ENCODE measurements around the gene GFRA1. TPM values are rescaled to one million over a fixed set of nuclear protein-coding genes. Genes with fewer than 3 reads are reported as not detected.
A peak's percentile ranks its signal among the peaks of the same experiment; 100 is the strongest.

The GFRA1 gene
- total RNA-seq, 1 donor from 2014 or later = 44.1 TPM

- no peak for TF ChIP-seq CTCF (IDR thresholded peaks at IDR 0.05)
- no peak overlapping the region for H3K4me3 Mint-ChIP-seq (ENCODE audit: unreplicated experiment)
- no peak overlapping the region for H3K27ac Mint-ChIP-seq (ENCODE audit: unreplicated experiment)
Observed at GRCh38 chr10:116158036-116158435, 115.0 kb downstream of the GFRA1 start.

GRCh38 chr10:116157485-116157884, 115.5 kb downstream of the GFRA1 start:
- Mint-ChIP-seq H3K9me3 (ENCODE audit: unreplicated experiment) (peaks cover 4% of the 10 kb centered on the region), H3K36me3 (ENCODE audit: unreplicated experiment) (no peaks in the 10 kb centered on the region), H3K27me3 (ENCODE audit: unreplicated experiment) (no peaks in the 10 kb centered on the region), H3K4me1 (ENCODE audit: unreplicated experiment) (peaks cover 7% of the 10 kb centered on the region), H3K27ac (ENCODE audit: unreplicated experiment) (no peak overlapping the region), H3K4me3 (ENCODE audit: unreplicated experiment) (no peak overlapping the region)
- TF ChIP-seq CTCF (IDR thresholded peaks at IDR 0.05) = no peak
- DNase-seq (ENCODE audit: extremely low spot score, unreplicated experiment) = no peak

More at GRCh38 chr10:116158036-116158435, 115.0 kb downstream of the GFRA1 start:
- Mint-ChIP-seq H3K27me3 (ENCODE audit: unreplicated experiment) (no peaks in the 10 kb centered on the region), H3K36me3 (ENCODE audit: unreplicated experiment) (no peaks in the 10 kb centered on the region), H3K4me1 (ENCODE audit: unreplicated experiment) (peaks cover 7% of the 10 kb centered on the region), H3K9me3 (ENCODE audit: unreplicated experiment) (peaks cover 4% of the 10 kb centered on the region)
- DNase-seq (ENCODE audit: extremely low spot score, unreplicated experiment) = no peak

DNA sequence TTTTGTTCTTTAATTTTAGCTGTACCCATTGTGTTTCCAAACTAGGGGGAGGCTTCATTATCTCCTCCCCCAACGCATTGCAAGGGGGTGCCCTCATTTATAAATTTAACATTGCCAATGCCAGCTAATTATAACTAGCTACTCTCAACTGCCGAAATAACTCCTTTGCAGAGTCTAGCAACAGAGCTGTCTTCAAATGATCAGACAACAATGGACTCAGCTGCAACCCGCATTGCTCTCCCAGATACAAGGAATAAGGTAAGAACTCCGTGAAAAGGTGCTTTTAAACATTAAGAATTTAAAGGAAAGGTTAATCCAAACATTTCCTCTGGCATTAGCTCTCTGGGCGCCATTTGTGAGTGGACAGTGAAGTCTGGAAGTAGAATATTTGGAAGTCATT, 116.2 kb downstream of the GFRA1 start:
- Mint-ChIP-seq H3K4me1 (ENCODE audit: unreplicated experiment) (peaks cover 7% of the 10 kb centered on the region), H3K36me3 (ENCODE audit: unreplicated experiment) (no peaks in the 10 kb centered on the region), H3K4me3 (ENCODE audit: unreplicated experiment) (no peak overlapping the region), H3K27ac (ENCODE audit: unreplicated experiment) (no peak overlapping the region), H3K9me3 (ENCODE audit: unreplicated experiment) (peaks cover 3% of the 10 kb centered on the region), H3K27me3 (ENCODE audit: unreplicated experiment) (no peaks in the 10 kb centered on the region)
- TF ChIP-seq CTCF (IDR thresholded peaks at IDR 0.05) = no peak
- DNase-seq (ENCODE audit: extremely low spot score, unreplicated experiment) = no peak

- Mint-ChIP-seq H3K9me3 (ENCODE audit: unreplicated experiment) (no peaks in the 10 kb centered on the region), H3K27me3 (ENCODE audit: unreplicated experiment) (no peaks in the 10 kb centered on the region), H3K27ac (ENCODE audit: unreplicated experiment) (no peak overlapping the region), H3K4me3 (ENCODE audit: unreplicated experiment) (no peak overlapping the region), H3K36me3 (ENCODE audit: unreplicated experiment) (no peaks in the 10 kb centered on the region), H3K4me1 (ENCODE audit: unreplicated experiment) (peaks cover 5% of the 10 kb centered on the region)
- no peak for TF ChIP-seq CTCF (IDR thresholded peaks at IDR 0.05)
- DNase-seq (ENCODE audit: extremely low spot score, unreplicated experiment) = no peak
Observed at GRCh38 chr10:116155191-116155590, 117.8 kb downstream of the GFRA1 start.

DNA sequence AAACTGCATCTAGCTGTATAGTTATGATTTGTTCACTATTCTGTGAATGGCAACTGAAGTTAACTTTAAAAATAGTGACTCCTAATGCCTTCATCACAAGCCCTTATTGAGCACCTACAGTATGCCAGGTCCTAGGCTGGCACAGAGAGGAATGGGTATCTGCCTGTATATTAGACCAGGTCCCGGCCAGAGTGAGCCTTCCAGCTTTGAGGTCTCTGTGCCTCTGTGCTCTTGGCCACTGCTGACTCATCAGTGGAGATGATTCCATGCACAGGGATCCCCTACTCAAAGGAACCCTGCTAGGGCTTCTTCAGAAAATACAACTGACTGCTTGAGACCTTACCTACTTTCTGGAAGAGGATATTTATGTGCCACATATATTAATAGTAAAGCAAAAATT, 118.4 kb downstream of the GFRA1 start:
- H3K9me3 Mint-ChIP-seq (ENCODE audit: unreplicated experiment) = no peaks in the 10 kb centered on the region
- no peak overlapping the region for H3K27ac Mint-ChIP-seq (ENCODE audit: unreplicated experiment)
- peak; percentile 17 for DNase-seq (ENCODE audit: extremely low spot score, unreplicated experiment)
- H3K36me3 Mint-ChIP-seq (ENCODE audit: unreplicated experiment) = no peaks in the 10 kb centered on the region
- no peak for TF ChIP-seq CTCF (IDR thresholded peaks at IDR 0.05)
- no peaks in the 10 kb centered on the region for H3K4me1 Mint-ChIP-seq (ENCODE audit: unreplicated experiment)
- no peak overlapping the region for H3K4me3 Mint-ChIP-seq (ENCODE audit: unreplicated experiment)
- no peaks in the 10 kb centered on the region for H3K27me3 Mint-ChIP-seq (ENCODE audit: unreplicated experiment)

Data from osteocyte (in vitro differentiated cells).